22Rv1 (cell line): ENCODE measurements around the gene LRRC3C.
A peak's percentile ranks its signal among the peaks of the same experiment; 100 is the strongest.

Experiments
- H3K27ac ChIP-seq: fragments of 450-650 bp; 2 replicates; pipeline ENCODE4 v1.5.1; 2017
- CTCF ChIP-seq: fragments of 450-650 bp; IDR thresholded peaks from 2 replicates; pipeline ENCODE4 v1.5.1; 2017; ENCODE audit warnings: mild to moderate bottlenecking
- ZFX ChIP-seq: fragments of 450-650 bp; IDR thresholded peaks from 2 replicates; pipeline ENCODE4 v1.6.1; 2017; ENCODE audit warnings: antibody characterized with exemption, borderline replicate concordance

LRRC3C gene

GRCh38 chr17:39981766-39982375, 54.3 kb downstream of the LRRC3C start:
- no peak for TF ChIP-seq ZFX
- H3K27ac ChIP-seq: peak overlapping the region; percentile 78

GRCh38 chr17:39988206-39988810, 60.8 kb downstream of the LRRC3C start:
- H3K27ac ChIP-seq: no peak overlapping the region
- TF ChIP-seq CTCF (no peak), ZFX (no peak)

DNA sequence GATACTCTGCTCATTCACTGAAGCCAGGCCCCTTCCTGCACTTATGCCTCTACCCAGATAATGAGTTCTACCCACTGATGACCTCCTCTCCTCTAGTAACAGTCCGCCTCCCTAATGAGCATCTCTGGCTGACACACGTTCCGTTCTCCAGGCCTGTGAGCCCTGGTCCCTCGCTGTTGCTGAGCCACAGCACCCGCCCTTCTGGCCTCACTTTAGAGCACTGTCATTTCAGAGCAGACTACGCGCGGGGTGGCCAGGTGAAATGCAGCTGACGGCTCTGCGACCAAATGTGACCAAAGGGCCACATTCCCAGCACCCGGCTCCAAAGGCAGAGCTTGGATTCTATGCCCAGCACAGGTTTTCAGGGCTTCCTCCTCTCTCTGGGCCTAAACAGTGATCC, 66.9 kb downstream of the LRRC3C start:
- TF ChIP-seq CTCF: no peak
- TF ChIP-seq ZFX: no peak
- H3K27ac ChIP-seq: no peak overlapping the region
